AG09309 (cell line): ENCODE results near the gene CETN1.

Experiments
- DNase-seq: peaks from one replicate; pipeline ENCODE4 v3.0.0-alpha.2; 2010; ENCODE audit warnings: low read depth
- H3K4me3 ChIP-seq: 2 replicates; pipeline ENCODE4 v1.5.1; 2011; ENCODE audit warnings: mild to moderate bottlenecking, low read depth, low read length, moderate library complexity; ENCODE audit not compliant: control insufficient read depth
- TF ChIP-seq, protein P1 (sequence below): IDR thresholded peaks from 2 replicates; pipeline ENCODE4 v1.5.1; 2011; ENCODE audit warnings: mild to moderate bottlenecking, low read depth, low read length, inconsistent platforms; ENCODE audit not compliant: insufficient read depth, control insufficient read depth; ENCODE audit errors: missing control alignments

Gene CETN1

DNA sequence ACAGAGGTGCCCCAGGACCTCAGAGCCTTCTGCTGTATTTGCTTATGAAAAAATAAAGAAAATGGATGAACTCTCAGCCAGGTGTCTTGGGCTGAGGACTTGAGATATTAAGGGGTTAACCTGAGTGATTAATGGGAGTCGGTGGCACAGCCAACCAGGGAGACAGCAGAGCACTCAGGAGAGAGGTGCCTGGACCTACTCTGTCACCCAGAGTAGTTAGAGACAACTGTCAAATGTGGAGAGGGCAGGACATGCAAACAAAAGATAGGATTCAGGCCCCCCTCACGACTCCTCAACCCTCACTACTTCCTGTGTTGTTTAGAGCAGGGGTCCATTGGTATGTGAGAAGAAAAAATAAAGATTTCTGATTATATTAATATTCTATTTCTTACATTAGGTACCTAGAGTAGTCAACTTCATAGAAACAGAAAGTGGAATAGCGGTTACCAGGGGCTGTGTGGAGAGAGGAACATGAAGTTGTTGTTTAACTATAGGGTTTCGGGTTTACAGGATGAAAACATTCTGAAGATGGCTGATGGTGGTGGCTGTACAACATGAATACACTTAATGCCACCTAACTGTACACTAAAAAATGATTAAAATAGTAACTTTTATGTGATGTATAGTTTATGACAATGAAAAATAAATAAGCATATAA is 28.6 kb upstream of the CETN1 start:
- no peak for DNase-seq
- H3K4me3 ChIP-seq: no peak overlapping the region
- TF ChIP-seq, protein P1, sequence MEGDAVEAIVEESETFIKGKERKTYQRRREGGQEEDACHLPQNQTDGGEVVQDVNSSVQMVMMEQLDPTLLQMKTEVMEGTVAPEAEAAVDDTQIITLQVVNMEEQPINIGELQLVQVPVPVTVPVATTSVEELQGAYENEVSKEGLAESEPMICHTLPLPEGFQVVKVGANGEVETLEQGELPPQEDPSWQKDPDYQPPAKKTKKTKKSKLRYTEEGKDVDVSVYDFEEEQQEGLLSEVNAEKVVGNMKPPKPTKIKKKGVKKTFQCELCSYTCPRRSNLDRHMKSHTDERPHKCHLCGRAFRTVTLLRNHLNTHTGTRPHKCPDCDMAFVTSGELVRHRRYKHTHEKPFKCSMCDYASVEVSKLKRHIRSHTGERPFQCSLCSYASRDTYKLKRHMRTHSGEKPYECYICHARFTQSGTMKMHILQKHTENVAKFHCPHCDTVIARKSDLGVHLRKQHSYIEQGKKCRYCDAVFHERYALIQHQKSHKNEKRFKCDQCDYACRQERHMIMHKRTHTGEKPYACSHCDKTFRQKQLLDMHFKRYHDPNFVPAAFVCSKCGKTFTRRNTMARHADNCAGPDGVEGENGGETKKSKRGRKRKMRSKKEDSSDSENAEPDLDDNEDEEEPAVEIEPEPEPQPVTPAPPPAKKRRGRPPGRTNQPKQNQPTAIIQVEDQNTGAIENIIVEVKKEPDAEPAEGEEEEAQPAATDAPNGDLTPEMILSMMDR: no peak

DNA sequence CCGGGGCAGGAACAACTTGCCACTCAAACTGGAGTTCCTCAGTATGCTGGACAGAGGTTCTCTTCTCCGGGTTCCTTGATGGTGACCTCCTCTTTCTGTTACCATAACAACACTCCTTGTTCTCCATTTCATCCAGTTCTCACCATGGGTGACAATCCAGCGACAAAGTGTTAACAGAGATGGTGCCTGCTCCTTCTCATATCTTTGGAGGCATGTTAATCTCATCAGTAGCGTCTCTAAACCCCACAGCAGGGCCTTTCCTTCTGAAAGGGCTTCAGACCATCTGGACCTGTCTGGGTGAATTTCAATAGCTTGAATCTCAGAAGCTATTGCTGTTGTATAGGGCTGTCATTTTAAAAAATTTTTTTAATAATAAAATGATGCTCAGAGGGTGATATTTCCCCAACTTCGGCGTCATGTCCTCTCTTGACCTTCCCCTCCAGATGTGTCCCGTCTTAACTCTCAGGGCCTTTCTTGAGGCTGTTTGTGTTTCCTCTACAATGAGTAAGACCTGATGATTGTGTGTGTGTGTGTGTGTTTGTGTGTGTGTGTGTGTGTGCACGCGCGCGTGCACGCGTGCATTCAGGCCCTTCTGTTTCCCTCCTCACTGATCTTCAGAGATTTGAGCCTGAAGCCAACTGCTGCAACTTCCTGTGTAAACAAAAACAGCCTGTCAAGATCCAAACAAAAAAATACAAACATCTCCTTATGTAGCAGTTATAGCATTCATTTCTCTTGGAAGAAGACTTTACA is 24.3 kb upstream of the CETN1 start:
- TF ChIP-seq, protein P1: no peak
- DNase-seq: no peak
- no peak overlapping the region for H3K4me3 ChIP-seq

DNA sequence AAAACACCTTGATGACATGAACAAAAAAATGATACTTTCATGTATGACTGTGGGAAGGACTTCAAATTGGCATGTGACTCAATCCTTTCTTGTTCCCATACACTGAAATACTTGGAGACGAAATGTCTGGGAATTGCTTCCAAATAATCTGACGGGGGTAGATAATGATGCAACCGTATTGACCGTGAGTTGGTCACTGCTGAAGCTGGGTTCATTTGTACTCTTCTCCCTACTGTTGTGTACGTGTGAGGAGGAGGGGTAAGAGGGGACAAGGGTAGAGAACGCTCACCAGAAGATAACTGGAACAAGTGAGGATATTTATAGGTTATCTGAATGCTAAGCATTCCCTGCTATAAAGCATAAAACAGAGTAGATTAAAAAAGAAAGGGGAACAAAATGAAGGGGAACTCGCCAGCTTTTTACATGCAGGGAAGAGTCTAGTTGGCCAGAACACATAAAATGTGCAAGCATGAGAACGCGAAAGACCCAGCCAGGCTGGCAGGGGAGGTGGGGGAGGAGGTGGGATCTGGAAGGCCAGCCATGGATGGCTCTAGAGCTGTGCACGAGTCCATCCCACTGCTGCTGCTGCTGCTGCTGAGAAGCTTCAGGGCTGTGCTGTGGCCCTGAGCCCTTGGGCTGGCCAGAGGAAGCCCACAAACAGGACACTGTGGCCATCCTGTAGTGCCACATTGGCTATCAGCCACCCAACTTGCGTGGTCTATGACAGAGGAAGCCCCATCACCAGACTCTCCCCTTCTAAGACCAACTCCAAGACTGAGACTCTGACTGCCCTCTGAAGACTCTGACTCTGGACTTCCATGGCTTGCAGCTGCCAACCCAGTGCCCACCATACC is 15.2 kb upstream of the CETN1 start:
- TF ChIP-seq, protein P1: no peak
- no peak for DNase-seq
- no peak overlapping the region for H3K4me3 ChIP-seq

DNA sequence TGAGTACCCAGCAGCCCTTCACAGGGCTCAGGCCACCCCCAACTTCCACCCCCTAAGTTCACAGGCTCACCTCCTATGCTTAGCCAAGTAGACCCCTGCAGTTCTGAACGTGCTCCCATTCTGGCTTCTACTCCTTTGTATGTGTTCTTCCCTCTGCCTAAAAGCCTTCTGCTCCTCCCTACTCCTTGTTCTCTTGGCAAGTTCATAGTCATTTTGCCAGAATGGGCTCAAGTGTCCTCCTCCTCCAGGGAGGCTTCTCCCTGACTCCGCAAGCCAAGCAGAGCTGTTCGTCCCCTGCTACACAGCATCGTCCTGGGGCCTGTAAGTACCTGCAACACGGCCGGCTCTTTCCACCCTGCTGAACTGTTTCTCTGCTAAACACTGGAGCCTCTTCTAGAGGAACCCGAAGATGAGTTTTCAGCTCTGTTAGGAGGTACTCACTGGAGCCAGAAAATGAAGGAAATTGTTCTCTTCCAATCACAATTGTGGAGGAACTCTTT is 14.6 kb upstream of the CETN1 start:
- TF ChIP-seq, protein P1: no peak
- H3K4me3 ChIP-seq: no peak overlapping the region
- DNase-seq: no peak

DNA sequence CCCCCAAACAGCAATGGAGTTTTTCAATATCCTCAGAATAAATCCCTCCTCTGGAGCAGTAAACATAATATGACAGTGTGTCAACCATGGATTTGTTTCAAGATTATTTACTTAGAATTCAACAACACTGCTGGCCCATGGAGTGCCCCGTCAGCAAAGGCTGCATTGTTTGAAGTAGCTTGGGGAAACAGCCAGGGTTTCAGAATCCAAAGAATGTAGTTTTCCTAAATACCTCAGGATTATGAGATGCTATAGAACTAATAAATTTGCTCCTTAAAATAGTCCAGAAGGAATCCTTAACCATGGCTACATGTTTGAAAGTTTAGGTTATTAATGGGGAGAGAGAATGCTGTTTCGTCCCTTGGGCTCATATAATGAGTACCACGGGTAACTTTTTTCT is 13.1 kb upstream of the CETN1 start:
- no peak overlapping the region for H3K4me3 ChIP-seq
- TF ChIP-seq, protein P1: no peak
- DNase-seq: no peak

DNA sequence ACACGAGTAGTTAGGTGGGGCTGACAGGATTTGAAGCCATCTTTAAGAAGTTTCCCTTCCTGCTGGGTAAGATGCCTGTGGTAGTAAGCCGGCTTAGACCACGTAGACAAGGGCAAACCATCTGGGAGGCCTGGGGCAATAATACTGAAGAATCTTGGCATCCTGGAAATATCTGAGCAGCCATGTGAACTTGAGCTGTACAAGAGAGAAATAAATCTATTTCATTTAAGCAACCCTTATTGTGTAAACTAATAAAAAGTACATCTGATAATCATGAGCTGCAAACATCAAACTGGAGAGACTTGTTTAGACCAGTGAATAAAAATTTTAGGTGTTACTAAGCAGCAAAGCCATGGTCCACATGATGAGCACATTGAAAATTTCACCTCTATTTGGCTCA is 11.4 kb upstream of the CETN1 start:
- TF ChIP-seq, protein P1: no peak
- H3K4me3 ChIP-seq: no peak overlapping the region
- no peak for DNase-seq
